Activated T-helper 17 cell treated with anti-CD3 and anti-CD28 coated beads, Interleukin-2, amount 50 U/mL, for 72 hours (primary cell): ENCODE data around the gene HBM. TPM values are rescaled to one million over a fixed set of nuclear protein-coding genes. Genes with fewer than 3 reads are reported as not detected.
"Not testable (repeated sequence)": the region's sequence is repeated elsewhere in the genome, so short reads cannot be mapped to it uniquely, and the experiment has no call there.

Source experiments
- ATAC-seq: fragments of 150-1000 bp; cut with Tn5 transposase; replicated peaks from 2 replicates; pipeline ENCODE4 v1.10.0; 2021; ENCODE audit warnings: mild to moderate bottlenecking, moderate library complexity
- H3K27ac Mint-ChIP-seq: one replicate; pipeline ENCODE4 v1.8.0; 2022; ENCODE audit warnings: mixed read lengths
- H3K27me3 Mint-ChIP-seq: one replicate; pipeline ENCODE4 v1.8.0; 2022; ENCODE audit warnings: mixed read lengths
- H3K36me3 Mint-ChIP-seq: one replicate; pipeline ENCODE4 v1.8.0; 2022; ENCODE audit warnings: low read depth, mild to moderate bottlenecking, mixed read lengths
- H3K4me1 Mint-ChIP-seq: one replicate; pipeline ENCODE4 v1.8.0; 2022; ENCODE audit warnings: mixed read lengths
- H3K4me3 Mint-ChIP-seq: one replicate; pipeline ENCODE4 v1.8.0; 2022; ENCODE audit warnings: mild to moderate bottlenecking, mixed read lengths
- H3K9me3 Mint-ChIP-seq: one replicate; pipeline ENCODE4 v1.8.0; 2022; ENCODE audit warnings: mixed read lengths
- total RNA-seq, 2 donors: library from RNA; stranded (reverse); gene quantifications; one replicate each; pipeline ENCODE4 v1.2.3, GENCODE V29; 2022

Gene HBM
- total RNA-seq, 2 donors from 2014 or later = not detected

- not testable (repeated sequence) for H3K27ac Mint-ChIP-seq, H3K4me1 Mint-ChIP-seq, H3K27me3 Mint-ChIP-seq, ATAC-seq, H3K4me3 Mint-ChIP-seq, H3K9me3 Mint-ChIP-seq
- peaks cover 96% of the 10 kb centered on the region for H3K36me3 Mint-ChIP-seq
Observed at GRCh38 chr16:209359-209758, 43.6 kb downstream of the HBM start.

- not testable (repeated sequence) for H3K4me3 Mint-ChIP-seq, H3K9me3 Mint-ChIP-seq, H3K4me1 Mint-ChIP-seq, H3K27me3 Mint-ChIP-seq, ATAC-seq, H3K27ac Mint-ChIP-seq
- peaks cover 96% of the 10 kb centered on the region for H3K36me3 Mint-ChIP-seq
Observed at GRCh38 chr16:211631-212180, 45.9 kb downstream of the HBM start.

GRCh38 chr16:212999-213398 lies 47.2 kb downstream of the HBM start:
- H3K9me3 Mint-ChIP-seq = no peaks in the 10 kb centered on the region
- no peaks in the 10 kb centered on the region for H3K27me3 Mint-ChIP-seq
- no peaks in the 10 kb centered on the region for H3K4me1 Mint-ChIP-seq
- peaks cover 96% of the 10 kb centered on the region for H3K36me3 Mint-ChIP-seq
- H3K27ac Mint-ChIP-seq = no peak overlapping the region
- no peak overlapping the region for H3K4me3 Mint-ChIP-seq
- no peak for ATAC-seq

Other genes starting within 250 kb of the HBM start
- gene POLR3K, start 112.4 kb upstream of the HBM start, total RNA-seq = 10 to 100 TPM; 26.4 to 61.9 TPM
- 10 to 100 TPM; 34.4 to 60.3 TPM for gene SNRNP25, start 112.2 kb upstream of the HBM start, total RNA-seq
- gene RHBDF1, start 93.3 kb upstream of the HBM start, total RNA-seq = under 1 TPM in 1 of 2 donors, not detected in 1; 0.24 TPM
- 10 to 100 TPM; 45.6 to 51.9 TPM for gene MPG, start 87.8 kb upstream of the HBM start, total RNA-seq
- 10 to 100 TPM; 33.7 to 48.3 TPM for gene NPRL3, start 27.3 kb upstream of the HBM start, total RNA-seq
- not detected for gene HBZ, start 13.3 kb upstream of the HBM start, total RNA-seq
- gene HBA2, start 6.9 kb downstream of the HBM start, total RNA-seq = not detected
- not detected for gene HBA1, start 10.7 kb downstream of the HBM start, total RNA-seq
- not detected for gene HBQ1, start 14.5 kb downstream of the HBM start, total RNA-seq
- 10 to 100 TPM; 54.8 to 65.4 TPM for gene LUC7L, start 63.5 kb downstream of the HBM start, total RNA-seq
- gene FAM234A, start 68.8 kb downstream of the HBM start, total RNA-seq = 1 to 10 TPM; 4.0 to 6.8 TPM
- under 1 TPM in 1 of 2 donors, not detected in 1; 0.11 TPM for gene RGS11, start 110.0 kb downstream of the HBM start, total RNA-seq
- gene ARHGDIG, start 114.6 kb downstream of the HBM start, total RNA-seq = not detected
- gene PDIA2, start 117.2 kb downstream of the HBM start, total RNA-seq = not detected
- gene AXIN1, start 186.7 kb downstream of the HBM start, total RNA-seq = 10 to 100 TPM; 16.2 to 18.4 TPM
- 10 to 100 TPM; 63.4 to 86.2 TPM for gene MRPL28, start 204.6 kb downstream of the HBM start, total RNA-seq
- 10 to 100 TPM; 25.6 to 26.1 TPM for gene PGAP6, start 216.0 kb downstream of the HBM start, total RNA-seq
- gene NME4, start 231.2 kb downstream of the HBM start, total RNA-seq = 10 to 100 TPM; 21.8 to 41.9 TPM
- gene DECR2, start 235.9 kb downstream of the HBM start, total RNA-seq = 10 to 100 TPM; 12.0 to 12.7 TPM